Liver (tissue), 9 donors: Measurements from ENCODE around the gene VSTM2L. TPM values are rescaled to one million over a fixed set of nuclear protein-coding genes. Genes with fewer than 3 reads are reported as not detected.

Experiments
- DNase-seq: peaks from one replicate; pipeline ENCODE4 v3.0.0-alpha.2; 2017; ENCODE audit warnings: low spot score
- H3K27ac ChIP-seq, 2 donors: one replicate each; pipeline ENCODE4 v1.7.0; 2013; ENCODE audit warnings: inconsistent platforms in 2 of 2, low read length in 2 of 2, control low read depth in 1 of 2, low read depth in 1 of 2, mild to moderate bottlenecking in 1 of 2
- H3K27me3 ChIP-seq, 4 donors: one replicate each; pipeline versions ENCODE4 v1.6.1 to v1.7.0; 2013; ENCODE audit warnings: low read length in 3 of 4, inconsistent platforms in 1 of 4, mild to moderate bottlenecking in 1 of 4, moderate library complexity in 1 of 4; ENCODE audit not compliant: control insufficient read depth in 4 of 4, insufficient read depth in 4 of 4
- H3K36me3 ChIP-seq, 4 donors: one replicate each; pipeline versions ENCODE4 v1.6.1 to v1.7.0; 2013; ENCODE audit warnings: low read length in 3 of 4, mild to moderate bottlenecking in 3 of 4, low read depth in 1 of 4, moderate library complexity in 1 of 4; ENCODE audit not compliant: control insufficient read depth in 4 of 4, insufficient read depth in 3 of 4
- H3K4me1 ChIP-seq, 4 donors: one replicate each; pipeline versions ENCODE4 v1.6.1 to v1.7.0; 2013; ENCODE audit warnings: low read length in 3 of 4, mild to moderate bottlenecking in 3 of 4, moderate library complexity in 1 of 4; ENCODE audit not compliant: control insufficient read depth in 4 of 4, insufficient read depth in 4 of 4
- H3K4me3 ChIP-seq, 3 donors: one replicate each; pipeline versions ENCODE4 v1.6.1 to v1.7.0; 2013; ENCODE audit warnings: low read length in 3 of 3, control low read depth in 1 of 3, low read depth in 1 of 3, mild to moderate bottlenecking in 1 of 3
- H3K9ac ChIP-seq, 2 donors: one replicate each; pipeline ENCODE4 v1.7.0; 2013; ENCODE audit warnings: low read length in 2 of 2, mild to moderate bottlenecking in 2 of 2, moderate library complexity in 2 of 2, control low read depth in 1 of 2, low read depth in 1 of 2
- H3K9me3 ChIP-seq, 4 donors: one replicate each; pipeline versions ENCODE4 v1.6.1 to v1.7.0; 2013; ENCODE audit warnings: low read length in 3 of 4; ENCODE audit not compliant: control insufficient read depth in 4 of 4
- CTCF ChIP-seq: fragments of 150-350 bp; IDR thresholded peaks from 2 replicates; pipeline ENCODE4 v1.5.1; 2017; ENCODE audit warnings: improper control_type of control experiment, low read depth, low read length; ENCODE audit not compliant: missing input control
- EGR1 ChIP-seq, 2 donors: IDR thresholded peaks; 2 replicates each; pipeline ENCODE4 v1.6.1; 2016 to 2018; ENCODE audit warnings: antibody characterized with exemption in 2 of 2, low read depth in 2 of 2
- FOXA1 ChIP-seq: IDR thresholded peaks from 2 replicates; pipeline ENCODE4 v1.6.1; 2016; ENCODE audit warnings: antibody characterized with exemption
- GABPA ChIP-seq, 2 donors: IDR thresholded peaks in 1 of 2; conservative IDR thresholded peaks in 1 of 2; 2 replicates each; pipeline ENCODE4 v1.6.1; 2016; ENCODE audit warnings: antibody characterized with exemption in 2 of 2, mild to moderate bottlenecking in 1 of 2, moderate library complexity in 1 of 2
- HNF4A ChIP-seq, 2 donors: conservative IDR thresholded peaks; 2 replicates each; pipeline ENCODE4 v1.6.1; 2016; ENCODE audit warnings: antibody characterized with exemption in 2 of 2, mild to moderate bottlenecking in 2 of 2
- HNF4G ChIP-seq: IDR thresholded peaks from 2 replicates; pipeline ENCODE4 v1.6.1; 2016; ENCODE audit warnings: antibody characterized with exemption
- MAX ChIP-seq: IDR thresholded peaks from 2 replicates; pipeline ENCODE4 v1.6.1; 2016; ENCODE audit warnings: antibody characterized with exemption
- NR2F2 ChIP-seq: IDR thresholded peaks from 2 replicates; pipeline ENCODE4 v1.6.1; 2016; ENCODE audit warnings: antibody characterized with exemption
- REST ChIP-seq: IDR thresholded peaks from 2 replicates; pipeline ENCODE4 v1.6.1; 2016; ENCODE audit warnings: antibody characterized with exemption, mild to moderate bottlenecking
- RXRA ChIP-seq, 2 donors: IDR thresholded peaks; 2 replicates each; pipeline ENCODE4 v1.6.1; 2017 to 2018; ENCODE audit warnings: antibody characterized with exemption in 2 of 2, mild to moderate bottlenecking in 1 of 2
- TAF1 ChIP-seq: conservative IDR thresholded peaks from 2 replicates; pipeline ENCODE4 v1.6.1; 2016; ENCODE audit warnings: antibody characterized with exemption, mild to moderate bottlenecking
- YY1 ChIP-seq: IDR thresholded peaks from 2 replicates; pipeline ENCODE4 v1.6.1; 2016; ENCODE audit warnings: antibody characterized with exemption, mild to moderate bottlenecking
- WGBS: extraction: QIAGEN DNeasy Blood & Tissue Kit; methylation state at CpG from one replicate; pipeline ENCODE4 v1.1.7; 2013; 5-methylcytosine and 5-hydroxymethylcytosine counted together
- polyA plus RNA-seq, 2 donors: library from polyadenylated mRNA; stranded (reverse) in 1 of 2; unstranded in 1 of 2; fragments of 200-250 nt in 1 of 2; fragments of >200 nt in 1 of 2; fragmentation: Nextera tagmentation in 1 of 2; extraction: Ambion mirVana in 1 of 2; gene quantifications; one replicate each; pipeline versions ENCODE4 v1.2.1 to v1.2.3, GENCODE V29; 2013 to 2015
- total RNA-seq, 2 donors: library from RNA; depleted of rRNA; stranded (reverse); fragments of >200 nt; gene quantifications; one replicate each; pipeline ENCODE4 v1.2.3, GENCODE V29; 2014
- donor health status: healthy.
- donor health status: healthy.
- donor health status: healthy.
- donor health status: healthy.
- donor health status: healthy.

The VSTM2L gene
- total and polyA plus RNA-seq, 4 donors = 0.31 to 0.79 (median 0.56) TPM

- DNase-seq = no peak
- Histone ChIP-seq H3K9me3 (no peaks in the 10 kb centered on the region), H3K4me1 (peaks cover 0 to 2% (median 0%) of the 10 kb centered on the region in 4 donors), H3K9ac (no peak overlapping the region), H3K4me3 (no peak overlapping the region), H3K27me3 (no peaks in the 10 kb centered on the region), H3K27ac (no peak overlapping the region), H3K36me3 (no peaks in the 10 kb centered on the region)
- WGBS = 91% methylated on average over 14 of the region's 14 CpGs
- TF ChIP-seq RXRA (IDR thresholded peaks at IDR 0.05) (no peak), HNF4A (conservative IDR thresholded peaks at IDR 0.05) (no peak)
These were observed 31.9 kb downstream of the VSTM2L start for GRCh38 chr20:37934634-37935375.

GRCh38 chr20:37935435-37935834 lies 32.5 kb downstream of the VSTM2L start:
- Histone ChIP-seq H3K27me3 (no peaks in the 10 kb centered on the region), H3K36me3 (no peaks in the 10 kb centered on the region), H3K9me3 (no peaks in the 10 kb centered on the region), H3K27ac (no peak overlapping the region), H3K4me3 (no peak overlapping the region), H3K9ac (no peak overlapping the region), H3K4me1 (peaks cover 0 to 2% (median 0%) of the 10 kb centered on the region in 4 donors)
- no peak for TF ChIP-seq REST
- TF ChIP-seq HNF4G = no peak
- 44% methylated on average over 7 of the region's 7 CpGs for WGBS
- no peak for DNase-seq

GRCh38 chr20:37936041-37936440 lies 33.1 kb downstream of the VSTM2L start:
- DNase-seq = no peak

More at GRCh38 chr20:37936041-37936440, 33.1 kb downstream of the VSTM2L start:
- H3K4me3 ChIP-seq = no peak overlapping the region
- 93% methylated on average over 10 of the region's 10 CpGs for WGBS
- H3K9me3 ChIP-seq = no peaks in the 10 kb centered on the region
- no peaks in the 10 kb centered on the region for H3K36me3 ChIP-seq
- no peak overlapping the region for H3K27ac ChIP-seq
- H3K27me3 ChIP-seq = no peaks in the 10 kb centered on the region
- H3K4me1 ChIP-seq = peaks cover 0 to 2% (median 0%) of the 10 kb centered on the region in 4 donors
- no peak overlapping the region for H3K9ac ChIP-seq
- TF ChIP-seq FOXA1 (no peak), HNF4G (no peak), REST (no peak), RXRA (IDR thresholded peaks at IDR 0.05) (no peak), NR2F2 (no peak), EGR1 (IDR thresholded peaks at IDR 0.05; ENCODE audit: low read depth in 2 of 2) (no peak), MAX (no peak), GABPA (IDR thresholded peaks at IDR 0.05 in 1 of 2, conservative IDR thresholded peaks at IDR 0.05 in 1 of 2) (no peak), TAF1 (no peak), CTCF (no peak), HNF4A (conservative IDR thresholded peaks at IDR 0.05) (no peak), YY1 (no peak)
